Measurements from ENCODE around the gene TMEM178B.
"Not testable (repeated sequence)": the region's sequence is repeated elsewhere in the genome, so short reads cannot be mapped to it uniquely, and the experiment has no call there.

TMEM178B gene

GRCh38 chr7:141185369-141185967 is 111.6 kb downstream of the TMEM178B start:
- no peak for DNase-seq

GRCh38 chr7:141189231-141189630 is 115.4 kb downstream of the TMEM178B start:
- DNase-seq: no peak

- no peak for DNase-seq
These were observed 116.6 kb downstream of the TMEM178B start for GRCh38 chr7:141190495-141190894.

- DNase-seq: no peak
These were observed 117.4 kb downstream of the TMEM178B start for GRCh38 chr7:141191277-141191676.

GRCh38 chr7:141193066-141193465 is 119.2 kb downstream of the TMEM178B start:
- no peak for DNase-seq

- not testable (repeated sequence) for DNase-seq
These were observed 121.9 kb downstream of the TMEM178B start for GRCh38 chr7:141195722-141196121.

- DNase-seq: peak; percentile 72
These were observed 124.5 kb downstream of the TMEM178B start for GRCh38 chr7:141198194-141198958.

- no peak for DNase-seq
These were observed 126.6 kb downstream of the TMEM178B start for GRCh38 chr7:141200191-141201108.

GRCh38 chr7:141201145-141201885 is 127.5 kb downstream of the TMEM178B start:
- DNase-seq: no peak

- DNase-seq: no peak
These were observed 128.7 kb downstream of the TMEM178B start for GRCh38 chr7:141202535-141202934.

GRCh38 chr7:141203177-141203576 is 129.3 kb downstream of the TMEM178B start:
- no peak for DNase-seq

- DNase-seq: no peak
These were observed 129.7 kb downstream of the TMEM178B start for GRCh38 chr7:141203586-141203985.

GRCh38 chr7:141207661-141208060 is 133.8 kb downstream of the TMEM178B start:
- DNase-seq: no peak

- DNase-seq: no peak
These were observed 134.7 kb downstream of the TMEM178B start for GRCh38 chr7:141208539-141208938.

GRCh38 chr7:141209454-141209853 is 135.6 kb downstream of the TMEM178B start:
- DNase-seq: no peak

- DNase-seq: no peak
These were observed 137.0 kb downstream of the TMEM178B start for GRCh38 chr7:141210862-141211261.

- DNase-seq: no peak
These were observed 139.4 kb downstream of the TMEM178B start for GRCh38 chr7:141213226-141213625.

- DNase-seq: peak; percentile 63
These were observed 144.1 kb downstream of the TMEM178B start for GRCh38 chr7:141217938-141218337.

GRCh38 chr7:141218941-141219340 is 145.1 kb downstream of the TMEM178B start:
- peak; percentile 15 for DNase-seq

GRCh38 chr7:141220263-141220880 is 146.5 kb downstream of the TMEM178B start:
- no peak for DNase-seq

- DNase-seq: no peak
These were observed 147.2 kb downstream of the TMEM178B start for GRCh38 chr7:141221007-141221612.
